HG02852 (cell line): ENCODE results near the gene COL5A1.

ENCODE experiments used
- ATAC-seq: cut with Tn5 transposase; IDR thresholded peaks from one replicate; pipeline ENCODE4 v1.9.1; 2021; ENCODE audit warnings: mild to moderate bottlenecking, moderate library complexity; ENCODE audit not compliant: unreplicated experiment

Gene COL5A1

DNA sequence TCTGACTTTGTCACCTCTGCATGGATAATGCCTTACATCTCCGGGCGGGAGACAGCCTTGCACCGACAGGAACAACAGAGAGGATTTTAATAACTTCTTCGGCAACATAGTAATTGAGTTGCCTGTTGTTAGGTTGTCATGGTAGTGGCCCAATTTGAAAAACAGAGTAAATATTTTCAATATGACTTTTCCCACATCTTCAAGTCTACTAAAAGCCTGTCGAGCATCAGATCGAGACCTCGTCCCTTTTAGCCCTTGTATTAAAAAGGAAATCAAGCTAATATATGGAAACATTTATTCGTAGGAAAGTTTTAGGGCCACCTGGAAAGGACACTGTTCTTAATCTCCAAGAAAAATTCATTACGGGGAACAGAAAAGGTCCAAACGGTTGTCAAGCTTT, 168.2 kb downstream of the COL5A1 start:
- ATAC-seq: no peak

DNA sequence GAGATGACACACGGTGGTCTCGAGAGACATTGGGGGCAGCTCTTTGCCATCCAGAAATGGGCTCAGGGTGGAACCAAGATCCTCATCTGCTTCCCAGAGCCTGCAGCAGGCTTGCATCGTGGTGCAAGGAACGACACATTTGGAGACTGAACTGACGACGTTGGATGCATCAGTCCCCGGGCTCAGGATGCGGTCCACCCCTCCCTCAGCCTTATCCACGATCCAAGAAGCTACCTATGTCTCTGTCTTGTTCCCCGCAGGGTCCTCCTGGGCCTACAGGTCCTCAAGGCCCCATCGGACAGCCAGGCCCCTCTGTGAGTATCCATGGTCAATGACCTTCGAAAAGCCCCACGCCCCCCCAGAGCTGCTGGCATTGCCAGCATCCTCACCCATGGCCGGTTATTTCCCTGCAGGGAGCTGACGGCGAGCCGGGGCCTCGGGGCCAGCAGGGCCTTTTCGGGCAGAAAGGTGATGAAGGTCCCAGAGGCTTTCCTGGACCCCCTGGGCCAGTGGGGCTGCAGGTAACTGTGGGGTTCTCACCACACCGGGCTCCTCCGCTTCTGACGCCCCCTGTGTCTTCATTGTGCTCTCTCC, 169.6 kb downstream of the COL5A1 start:
- ATAC-seq: no peak

DNA sequence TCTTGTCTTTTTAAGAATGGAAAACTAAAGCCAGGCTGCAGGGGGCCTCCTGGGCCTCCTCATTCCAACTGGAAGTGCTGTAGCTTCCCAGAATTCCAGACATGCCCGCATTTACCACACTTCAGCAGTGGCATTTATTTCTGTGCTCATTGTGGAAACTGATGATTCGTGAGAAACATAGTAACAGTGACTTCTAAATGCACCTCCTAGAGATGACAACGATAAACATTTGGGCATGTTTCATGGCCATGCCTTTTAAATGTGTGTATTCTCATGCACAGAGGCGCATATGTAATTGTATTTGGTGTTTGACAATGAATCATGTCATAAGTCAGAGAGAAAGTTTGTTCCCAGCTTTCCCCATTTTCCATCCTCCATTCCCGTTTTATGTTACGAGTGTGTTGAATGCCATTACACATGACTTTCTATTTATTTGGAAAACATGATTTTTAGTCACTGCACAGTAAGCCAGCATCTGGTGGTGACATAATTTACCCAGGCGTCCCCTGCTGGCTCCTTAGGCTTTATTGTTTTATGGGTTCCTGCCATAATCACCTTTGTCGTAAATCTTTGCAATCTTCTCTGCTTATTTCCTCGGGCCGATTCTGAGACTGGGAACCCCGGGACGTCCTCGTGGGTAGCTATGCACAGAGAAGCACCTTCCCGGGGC, 170.2 kb downstream of the COL5A1 start:
- ATAC-seq: no peak

DNA sequence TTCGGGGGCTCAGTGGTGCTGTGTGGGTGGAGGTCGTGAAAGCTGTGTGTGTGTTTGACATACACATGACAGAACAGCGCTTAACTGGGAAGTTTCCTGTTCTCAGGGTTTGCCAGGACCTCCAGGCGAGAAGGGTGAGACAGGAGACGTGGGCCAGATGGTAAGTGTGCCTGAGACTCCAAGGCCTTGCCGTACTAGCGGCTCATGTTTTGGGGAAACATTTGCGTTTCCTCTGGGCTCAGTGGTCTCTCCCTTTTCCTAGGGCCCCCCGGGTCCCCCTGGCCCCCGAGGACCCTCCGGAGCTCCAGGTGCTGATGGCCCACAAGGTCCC, 170.7 kb downstream of the COL5A1 start:
- no peak for ATAC-seq

DNA sequence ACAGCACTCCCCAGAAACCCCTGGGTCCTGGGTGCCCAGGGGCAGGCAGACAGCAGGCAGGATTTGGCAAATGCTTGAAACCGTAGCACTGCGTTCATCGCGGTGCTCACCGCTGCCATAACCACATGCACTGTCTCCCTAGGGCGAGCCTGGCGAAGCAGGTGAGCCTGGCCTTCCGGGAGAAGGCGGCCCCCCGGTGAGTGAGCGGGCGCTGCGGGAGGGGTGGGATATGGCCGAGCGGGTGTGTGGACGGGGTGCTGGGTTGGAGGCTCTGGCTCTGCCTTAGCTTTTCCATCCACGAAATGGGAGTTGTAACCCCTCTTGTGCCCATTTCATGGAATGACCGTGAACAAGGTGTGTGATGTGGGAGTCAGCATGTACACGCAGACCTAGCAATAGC, 172.2 kb downstream of the COL5A1 start:
- no peak for ATAC-seq

DNA sequence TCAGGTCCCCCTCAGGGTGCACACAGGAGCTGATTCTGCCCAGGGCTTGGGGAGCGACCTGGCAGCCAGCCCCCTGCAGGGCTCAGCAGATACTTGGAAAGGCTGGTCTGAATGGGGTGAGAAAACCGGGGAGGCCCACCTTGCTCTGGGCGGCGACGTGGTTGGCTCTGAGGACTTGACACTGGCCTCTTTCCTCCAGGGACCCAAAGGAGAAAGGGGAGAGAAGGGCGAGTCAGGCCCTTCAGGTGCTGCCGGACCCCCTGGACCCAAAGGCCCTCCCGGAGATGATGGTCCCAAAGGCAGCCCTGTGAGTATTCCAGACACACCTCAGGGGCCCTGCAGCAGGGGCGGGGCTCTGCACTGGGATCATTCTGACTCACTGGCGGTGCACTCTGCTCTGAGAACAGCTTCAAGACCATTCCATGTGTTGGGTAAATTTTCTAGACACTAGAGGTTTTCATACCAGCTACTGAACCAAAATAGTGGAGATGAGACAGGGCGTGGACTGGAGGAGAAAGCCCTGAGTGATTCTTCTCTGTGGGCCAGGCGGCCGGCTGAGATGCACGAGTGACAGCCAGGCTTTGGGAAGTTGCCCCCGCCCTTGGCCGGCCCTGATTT, 173.1 kb downstream of the COL5A1 start:
- no peak for ATAC-seq

DNA sequence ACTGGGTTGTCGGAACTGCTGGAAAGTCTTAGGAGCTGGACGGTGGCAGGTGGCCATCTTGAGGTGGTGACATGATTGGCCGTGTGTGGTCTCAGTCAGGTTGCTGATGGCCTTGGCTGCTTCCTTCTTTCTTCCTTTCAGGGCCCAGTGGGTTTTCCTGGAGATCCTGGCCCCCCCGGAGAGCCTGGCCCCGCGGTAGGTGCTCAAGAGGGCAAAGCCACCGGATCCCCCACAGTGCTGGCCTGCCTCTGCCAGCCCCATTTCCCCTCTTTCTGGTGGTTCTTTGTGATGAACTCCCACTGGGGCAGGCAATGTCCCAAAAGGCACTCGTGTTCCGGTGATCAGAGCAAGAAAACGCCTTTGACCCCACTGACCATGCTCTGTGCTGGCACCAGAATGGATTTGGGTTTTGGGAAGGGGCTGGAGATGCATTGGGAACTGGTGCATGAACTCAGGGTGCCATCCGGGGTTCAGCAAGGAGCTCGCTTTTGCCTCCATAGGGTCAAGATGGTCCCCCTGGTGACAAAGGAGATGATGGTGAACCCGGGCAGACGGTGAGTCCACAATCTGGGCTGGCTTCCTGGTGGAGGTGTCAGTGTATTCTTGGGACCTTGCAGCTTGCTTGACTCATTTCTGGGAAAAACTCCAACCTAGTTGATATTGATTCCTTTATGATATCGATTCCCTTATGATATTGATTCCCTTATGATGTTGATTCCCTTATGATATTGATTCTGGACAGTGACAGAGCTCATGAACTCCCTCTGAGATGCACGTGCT, 174.0 kb downstream of the COL5A1 start:
- ATAC-seq: no peak

DNA sequence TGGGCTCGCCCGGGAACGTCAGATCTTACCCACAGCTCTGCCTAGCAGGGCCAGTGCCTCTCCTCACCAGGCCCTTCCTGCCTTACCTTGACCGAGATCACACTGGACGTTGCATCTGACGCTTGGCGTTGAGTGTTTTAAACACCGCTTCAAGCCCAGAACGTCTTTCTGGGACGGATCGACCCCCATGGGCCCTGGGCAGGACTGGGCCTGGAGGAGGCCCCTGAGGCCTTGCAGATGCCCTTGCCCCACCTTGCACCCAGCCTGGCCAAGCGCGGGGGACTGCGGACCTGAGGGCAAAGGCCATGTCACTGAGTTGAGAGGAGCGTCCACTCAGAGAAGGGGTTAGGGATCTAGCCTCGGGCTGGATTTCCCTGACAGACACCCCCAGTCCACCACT, 174.7 kb downstream of the COL5A1 start:
- no peak for ATAC-seq

DNA sequence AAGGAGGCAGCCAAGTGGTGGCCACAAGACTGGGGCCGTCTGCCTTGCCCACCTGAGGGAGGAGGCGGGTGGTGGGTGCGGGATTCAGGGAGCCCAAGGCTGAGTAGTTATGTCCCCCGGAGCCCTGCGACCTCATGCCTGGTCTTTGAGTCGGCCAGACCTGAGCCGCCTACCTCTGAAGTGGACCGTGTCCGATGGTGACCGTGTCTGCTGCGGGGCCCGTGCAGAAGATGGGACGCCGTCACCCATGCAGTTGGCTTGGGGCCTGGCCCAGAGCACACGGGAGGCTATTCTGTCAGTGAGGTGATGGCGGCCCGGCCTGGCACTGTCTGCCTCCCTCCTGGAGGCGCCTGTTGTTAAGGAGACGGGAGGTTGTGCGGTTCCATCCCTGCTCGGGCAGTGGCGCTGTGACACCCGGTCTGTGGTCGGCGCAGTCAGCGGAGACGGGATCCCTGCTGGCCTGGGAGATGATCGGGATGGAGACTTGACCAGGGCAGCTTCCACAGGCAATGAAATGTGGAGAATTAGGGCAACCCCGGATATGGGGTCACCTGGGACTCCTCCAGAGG, 176.5 kb downstream of the COL5A1 start:
- no peak for ATAC-seq

DNA sequence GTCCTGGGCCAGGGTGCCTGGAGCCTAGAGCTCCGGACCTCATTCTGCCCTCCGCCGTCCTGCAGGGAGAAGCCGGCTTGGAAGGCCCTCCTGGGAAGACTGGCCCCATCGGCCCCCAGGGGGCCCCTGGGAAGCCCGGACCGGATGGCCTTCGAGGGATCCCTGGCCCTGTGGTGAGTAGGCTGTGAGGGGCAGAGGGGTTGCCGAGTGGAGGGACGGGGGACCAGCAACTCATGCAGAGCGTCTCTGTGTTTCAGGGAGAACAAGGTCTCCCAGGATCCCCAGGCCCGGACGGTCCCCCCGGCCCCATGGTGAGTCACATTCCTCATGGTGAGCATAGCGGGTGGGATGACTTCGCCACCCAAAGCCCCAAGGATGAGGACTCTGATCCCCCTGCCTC, 177.0 kb downstream of the COL5A1 start:
- no peak for ATAC-seq

DNA sequence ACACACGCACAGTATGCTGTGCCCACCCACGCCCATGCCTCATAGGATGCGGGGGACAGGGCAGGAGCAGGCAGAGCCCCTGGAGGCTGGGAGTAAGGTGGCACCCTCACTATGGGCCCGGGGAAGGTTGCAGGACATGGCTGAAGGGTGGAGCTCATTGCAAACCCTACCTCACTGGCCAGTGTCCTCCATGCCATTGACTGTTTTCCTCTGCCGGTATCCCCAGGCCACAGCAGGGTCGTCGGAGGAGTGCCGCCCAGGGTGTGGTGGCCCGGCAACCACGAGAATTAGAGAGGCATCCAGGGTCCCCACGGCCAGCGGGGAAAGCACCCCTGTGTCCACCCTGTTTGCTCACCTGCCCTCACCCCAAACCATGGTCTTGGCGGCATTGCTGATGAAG, 179.3 kb downstream of the COL5A1 start:
- ATAC-seq: no peak

DNA sequence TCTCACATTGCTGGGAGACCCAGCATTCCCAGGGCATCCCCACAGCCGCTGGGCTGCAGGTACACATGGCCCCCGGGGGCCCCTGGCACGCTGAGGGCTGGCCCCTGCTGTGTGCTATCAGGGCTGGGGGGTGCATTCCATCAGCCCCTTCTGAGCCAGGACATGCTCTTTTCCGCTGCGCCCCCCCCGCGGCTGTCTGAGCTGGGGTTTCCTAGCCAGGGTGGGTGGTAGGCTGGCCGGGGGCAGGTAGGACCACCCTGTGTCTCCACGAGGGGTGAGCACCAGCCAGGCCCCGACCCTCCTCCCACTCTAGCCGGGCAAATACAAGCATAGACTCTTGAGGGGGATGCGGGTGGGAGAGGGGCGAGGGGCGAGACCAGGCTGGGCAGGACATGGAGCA, 180.9 kb downstream of the COL5A1 start:
- ATAC-seq: no peak

DNA sequence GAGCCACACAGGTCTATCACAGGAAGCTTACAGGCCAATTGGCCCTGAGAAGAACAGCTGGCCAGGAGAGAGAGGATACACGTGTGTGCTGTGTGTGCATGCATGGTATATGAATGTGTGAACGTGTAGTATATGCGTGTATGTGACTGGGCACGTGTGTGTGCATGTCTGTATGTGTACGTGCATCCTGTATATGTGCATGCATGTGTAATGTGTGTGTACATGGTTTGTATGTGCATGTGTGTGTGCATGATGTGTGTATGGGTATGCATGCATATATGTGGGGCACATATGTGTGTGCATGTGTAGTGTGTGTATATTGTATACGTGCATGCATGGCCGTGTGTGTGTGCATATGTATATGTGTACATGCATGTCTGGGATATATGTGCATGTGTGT, 182.0 kb downstream of the COL5A1 start:
- no peak for ATAC-seq

DNA sequence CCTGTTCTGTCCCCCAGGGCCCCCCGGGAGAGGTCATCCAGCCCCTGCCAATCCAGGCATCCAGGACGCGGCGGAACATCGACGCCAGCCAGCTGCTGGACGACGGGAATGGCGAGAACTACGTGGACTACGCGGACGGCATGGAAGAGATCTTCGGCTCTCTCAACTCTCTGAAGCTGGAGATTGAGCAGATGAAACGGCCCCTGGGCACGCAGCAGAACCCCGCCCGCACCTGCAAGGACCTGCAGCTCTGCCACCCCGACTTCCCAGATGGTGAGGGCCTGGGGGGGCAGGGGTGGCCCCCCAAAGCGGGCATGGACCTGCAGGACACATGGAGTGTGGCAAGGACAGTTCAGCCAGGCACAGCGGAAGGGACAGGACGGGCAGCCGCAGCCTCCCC, 183.0 kb downstream of the COL5A1 start:
- no peak for ATAC-seq

DNA sequence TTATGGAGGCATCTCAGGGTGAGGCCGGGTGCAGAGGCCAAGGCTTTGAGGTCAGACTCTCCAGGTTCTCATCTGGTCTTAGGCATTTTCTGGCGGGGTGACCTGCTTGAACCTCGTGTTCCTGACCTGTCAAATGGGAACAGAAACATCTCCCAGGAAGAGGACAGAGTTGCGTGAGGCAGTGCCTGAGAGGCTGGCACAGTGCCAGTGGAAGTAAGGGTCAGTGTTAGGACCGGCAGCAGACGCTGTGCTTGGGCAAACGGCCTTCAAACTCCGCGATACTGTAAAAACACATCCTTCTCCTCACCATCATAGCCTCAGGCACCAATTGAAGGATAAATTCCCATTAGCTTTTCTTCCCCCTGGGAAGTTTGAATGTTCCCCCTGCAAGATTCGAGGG, 183.4 kb downstream of the COL5A1 start:
- ATAC-seq: no peak

DNA sequence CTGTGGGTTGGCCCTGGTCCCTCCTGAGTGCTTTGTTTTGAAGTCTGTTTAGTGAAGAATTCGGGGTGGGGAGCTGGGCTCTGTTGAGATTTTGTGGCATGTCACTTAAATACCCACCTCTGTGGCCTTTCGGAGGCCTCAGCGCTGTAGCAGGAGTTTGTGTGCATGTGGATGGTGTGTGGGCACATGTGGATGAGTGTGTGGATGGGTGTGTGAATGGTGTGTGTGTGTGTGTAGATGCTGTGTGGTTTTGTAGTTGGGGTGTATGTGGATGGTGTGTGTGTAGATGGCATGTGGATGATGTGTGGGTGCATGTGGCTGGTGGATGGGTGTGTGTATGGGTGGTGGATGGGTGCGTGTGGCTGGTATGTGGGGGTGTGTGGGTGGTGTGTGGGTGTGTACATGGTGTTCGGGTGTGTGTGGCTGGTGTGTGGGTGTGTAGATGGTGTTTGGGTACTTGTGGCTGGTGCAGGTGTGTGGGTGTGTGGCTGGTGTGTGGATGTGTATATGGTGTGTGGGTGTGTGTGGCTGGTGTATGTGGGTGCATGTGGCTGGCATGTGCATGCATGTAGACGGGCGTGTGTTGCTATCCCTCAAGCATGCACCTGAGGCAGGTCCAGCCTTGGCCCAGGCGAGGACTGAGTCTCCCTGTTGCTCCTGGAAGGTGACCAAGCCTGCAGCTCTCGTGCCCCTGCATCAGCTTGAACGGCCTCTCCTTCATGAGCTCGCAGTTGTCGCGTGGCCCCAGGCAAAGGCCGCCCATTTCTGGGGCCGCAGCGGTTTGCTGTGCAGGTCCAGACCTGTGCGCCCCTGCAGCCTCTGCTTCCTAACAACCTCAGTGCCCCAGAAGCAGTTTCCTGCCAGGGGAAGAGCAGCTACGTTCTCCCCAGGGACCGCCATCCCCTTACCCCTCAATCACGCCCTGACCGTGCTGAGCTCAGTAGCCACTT, 185.0 kb downstream of the COL5A1 start:
- no peak for ATAC-seq

DNA sequence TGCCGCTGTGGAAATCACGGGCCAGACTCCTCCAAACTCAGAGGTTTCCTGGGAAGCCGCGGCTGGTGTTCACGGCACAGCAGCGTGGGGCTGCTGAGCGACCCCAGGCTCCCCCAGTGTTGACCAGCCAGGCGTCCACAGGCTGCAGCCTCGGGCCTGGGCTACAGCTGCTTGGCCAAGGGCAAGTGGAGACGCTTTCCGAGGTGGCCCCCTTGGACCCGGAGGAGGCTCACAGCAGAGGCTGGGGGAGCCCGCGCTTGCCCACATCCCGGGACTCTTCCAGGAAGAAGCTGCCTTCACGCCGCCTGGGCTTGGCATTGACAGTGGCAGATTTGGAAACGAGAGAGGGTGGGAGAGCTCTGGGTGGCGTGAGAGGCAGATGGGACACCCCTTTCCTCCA, 186.0 kb downstream of the COL5A1 start:
- ATAC-seq: no peak

DNA sequence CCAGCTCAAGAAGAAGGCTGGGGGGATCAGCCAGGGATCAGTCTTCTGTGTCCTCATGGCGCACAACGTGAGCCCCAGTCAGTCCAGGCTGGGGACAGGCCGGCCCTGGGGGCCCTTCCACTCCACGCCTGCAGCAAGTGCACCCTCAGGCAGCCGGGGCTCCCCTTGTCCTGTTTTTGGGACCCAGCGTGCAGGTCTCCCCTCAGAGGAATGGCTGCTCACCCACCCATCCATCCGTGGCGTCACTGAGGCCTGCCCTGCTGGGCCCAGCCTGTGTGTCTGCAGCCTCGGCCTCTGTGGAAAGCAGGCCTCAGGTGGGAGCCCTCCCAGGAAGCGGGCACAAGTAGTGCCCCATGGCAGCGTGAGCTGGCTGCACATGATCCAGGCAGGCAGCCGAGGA, 186.4 kb downstream of the COL5A1 start:
- no peak for ATAC-seq

DNA sequence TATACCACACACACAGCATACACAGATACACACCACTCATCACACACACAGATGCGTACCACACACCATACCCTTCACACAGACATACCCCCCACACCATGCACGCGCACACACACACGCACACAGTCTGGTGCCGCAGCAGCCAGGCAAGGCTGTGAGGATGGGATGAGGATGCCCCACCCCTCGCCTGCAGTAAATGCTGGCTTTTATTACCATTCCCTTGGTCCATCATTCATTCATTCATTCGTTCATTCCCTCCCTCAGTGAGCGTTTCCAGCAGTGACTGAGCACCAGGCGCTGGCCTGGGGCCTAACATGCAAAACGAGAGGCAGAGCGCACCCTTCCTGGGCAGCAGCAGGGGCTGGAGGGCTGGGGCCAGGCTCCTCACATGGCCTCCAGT, 187.3 kb downstream of the COL5A1 start:
- ATAC-seq: no peak

DNA sequence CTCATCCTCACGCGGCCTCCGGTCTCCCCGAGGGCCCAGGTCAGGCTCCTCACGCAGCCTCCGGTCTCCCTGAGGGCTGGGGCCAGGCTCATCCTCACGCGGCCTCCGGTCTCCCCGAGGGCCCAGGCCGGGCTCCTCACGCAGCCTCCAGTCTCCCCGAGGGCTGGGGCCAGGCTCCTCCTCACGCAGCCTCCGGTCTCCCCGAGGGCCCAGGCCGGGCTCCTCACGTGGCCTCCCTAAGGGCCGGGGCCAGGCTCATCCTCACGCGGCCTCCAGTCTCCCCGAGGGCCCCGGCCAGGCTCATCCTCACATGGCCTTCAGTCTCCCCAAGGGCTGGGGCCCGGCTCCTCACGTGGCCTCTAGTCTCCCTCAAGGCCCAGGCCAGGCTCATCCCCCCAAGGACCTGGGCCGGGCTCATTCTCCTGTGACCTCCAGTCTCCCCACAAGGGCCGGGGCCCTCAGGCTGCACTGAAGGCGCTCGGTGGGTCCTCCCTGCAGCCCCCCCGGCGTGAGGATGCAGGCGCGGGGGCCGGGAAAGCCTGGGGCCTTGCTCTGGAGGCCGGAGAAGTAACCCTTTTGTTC, 187.8 kb downstream of the COL5A1 start:
- ATAC-seq: no peak
